Subcutaneous adipose tissue (tissue), 4 donors: Measurements from ENCODE around the gene VSTM2B. TPM values are rescaled to one million over a fixed set of nuclear protein-coding genes. Genes with fewer than 3 reads are reported as not detected.

Experiments used
- total RNA-seq, 4 donors: library from RNA; depleted of rRNA; stranded (reverse); fragments of >200 nt; gene quantifications; one replicate each; pipeline ENCODE4 v1.1.0, GENCODE V29; 2016
- TF ChIP-seq, protein P1 (sequence below): fragments of 450-650 bp; IDR thresholded peaks from one replicate; pipeline ENCODE4 v1.5.1; 2016; ENCODE audit warnings: low read depth, mild to moderate bottlenecking, control low read depth, antibody characterized with exemption, moderate library complexity

VSTM2B gene
- total RNA-seq, 4 donors from 2014 or later, result not detected

DNA sequence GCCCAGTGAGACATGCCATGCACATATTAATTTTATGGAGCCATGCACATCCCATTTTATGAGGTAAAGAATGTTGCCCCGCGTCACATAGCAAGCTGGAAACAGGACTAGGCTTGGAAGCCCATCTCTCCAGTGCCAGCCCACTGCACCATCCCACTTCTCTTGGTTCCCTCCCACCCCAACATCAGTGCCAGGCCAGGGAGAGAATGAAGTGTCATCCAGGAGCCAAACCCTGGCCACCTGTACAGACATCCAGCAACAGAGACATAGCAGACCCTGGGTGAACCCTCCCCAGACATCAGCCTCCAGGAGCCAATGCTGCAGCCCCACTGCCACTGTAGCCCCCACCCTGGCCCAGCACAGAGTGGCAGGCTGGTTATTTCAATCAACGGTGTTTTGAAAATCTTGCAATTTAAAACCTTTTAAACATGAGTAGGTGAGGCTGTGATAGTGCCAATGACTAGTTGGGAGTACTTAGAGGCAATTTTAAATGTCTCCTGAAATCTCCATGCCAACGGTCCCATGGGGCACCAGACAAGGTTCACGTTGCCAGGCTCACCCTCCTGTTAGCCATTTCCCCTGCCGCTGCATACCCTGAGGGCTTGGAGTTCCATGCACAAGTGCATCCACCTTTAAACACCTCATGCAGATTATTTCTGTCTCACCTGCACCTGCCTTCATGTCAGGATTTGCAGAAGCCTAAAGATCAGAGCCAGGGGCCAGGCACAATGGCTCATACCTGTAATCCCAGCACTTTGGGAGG lies 34.7 kb downstream of the VSTM2B start:
- TF ChIP-seq, protein P1, sequence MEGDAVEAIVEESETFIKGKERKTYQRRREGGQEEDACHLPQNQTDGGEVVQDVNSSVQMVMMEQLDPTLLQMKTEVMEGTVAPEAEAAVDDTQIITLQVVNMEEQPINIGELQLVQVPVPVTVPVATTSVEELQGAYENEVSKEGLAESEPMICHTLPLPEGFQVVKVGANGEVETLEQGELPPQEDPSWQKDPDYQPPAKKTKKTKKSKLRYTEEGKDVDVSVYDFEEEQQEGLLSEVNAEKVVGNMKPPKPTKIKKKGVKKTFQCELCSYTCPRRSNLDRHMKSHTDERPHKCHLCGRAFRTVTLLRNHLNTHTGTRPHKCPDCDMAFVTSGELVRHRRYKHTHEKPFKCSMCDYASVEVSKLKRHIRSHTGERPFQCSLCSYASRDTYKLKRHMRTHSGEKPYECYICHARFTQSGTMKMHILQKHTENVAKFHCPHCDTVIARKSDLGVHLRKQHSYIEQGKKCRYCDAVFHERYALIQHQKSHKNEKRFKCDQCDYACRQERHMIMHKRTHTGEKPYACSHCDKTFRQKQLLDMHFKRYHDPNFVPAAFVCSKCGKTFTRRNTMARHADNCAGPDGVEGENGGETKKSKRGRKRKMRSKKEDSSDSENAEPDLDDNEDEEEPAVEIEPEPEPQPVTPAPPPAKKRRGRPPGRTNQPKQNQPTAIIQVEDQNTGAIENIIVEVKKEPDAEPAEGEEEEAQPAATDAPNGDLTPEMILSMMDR, result no peak

DNA sequence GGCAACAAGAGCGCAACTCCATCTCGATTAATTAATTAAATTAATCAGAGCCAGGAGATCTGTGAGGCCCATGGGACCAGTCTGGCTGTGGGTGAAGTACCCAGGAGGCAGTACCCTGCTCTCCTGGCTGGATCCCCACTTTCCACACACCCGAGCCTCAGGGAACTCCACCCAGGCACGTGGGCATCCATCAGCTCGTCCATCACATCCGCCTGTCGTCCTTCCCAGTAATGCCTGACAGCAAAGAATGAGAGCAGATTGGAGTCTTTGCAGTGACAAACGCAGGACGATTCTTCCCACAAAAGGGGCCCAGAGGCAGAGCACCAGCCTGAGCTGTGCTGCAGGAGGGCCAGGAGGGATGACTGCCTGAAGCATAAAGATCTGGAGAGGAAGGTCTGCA lies 35.8 kb downstream of the VSTM2B start:
- TF ChIP-seq, protein P1, result no peak

DNA sequence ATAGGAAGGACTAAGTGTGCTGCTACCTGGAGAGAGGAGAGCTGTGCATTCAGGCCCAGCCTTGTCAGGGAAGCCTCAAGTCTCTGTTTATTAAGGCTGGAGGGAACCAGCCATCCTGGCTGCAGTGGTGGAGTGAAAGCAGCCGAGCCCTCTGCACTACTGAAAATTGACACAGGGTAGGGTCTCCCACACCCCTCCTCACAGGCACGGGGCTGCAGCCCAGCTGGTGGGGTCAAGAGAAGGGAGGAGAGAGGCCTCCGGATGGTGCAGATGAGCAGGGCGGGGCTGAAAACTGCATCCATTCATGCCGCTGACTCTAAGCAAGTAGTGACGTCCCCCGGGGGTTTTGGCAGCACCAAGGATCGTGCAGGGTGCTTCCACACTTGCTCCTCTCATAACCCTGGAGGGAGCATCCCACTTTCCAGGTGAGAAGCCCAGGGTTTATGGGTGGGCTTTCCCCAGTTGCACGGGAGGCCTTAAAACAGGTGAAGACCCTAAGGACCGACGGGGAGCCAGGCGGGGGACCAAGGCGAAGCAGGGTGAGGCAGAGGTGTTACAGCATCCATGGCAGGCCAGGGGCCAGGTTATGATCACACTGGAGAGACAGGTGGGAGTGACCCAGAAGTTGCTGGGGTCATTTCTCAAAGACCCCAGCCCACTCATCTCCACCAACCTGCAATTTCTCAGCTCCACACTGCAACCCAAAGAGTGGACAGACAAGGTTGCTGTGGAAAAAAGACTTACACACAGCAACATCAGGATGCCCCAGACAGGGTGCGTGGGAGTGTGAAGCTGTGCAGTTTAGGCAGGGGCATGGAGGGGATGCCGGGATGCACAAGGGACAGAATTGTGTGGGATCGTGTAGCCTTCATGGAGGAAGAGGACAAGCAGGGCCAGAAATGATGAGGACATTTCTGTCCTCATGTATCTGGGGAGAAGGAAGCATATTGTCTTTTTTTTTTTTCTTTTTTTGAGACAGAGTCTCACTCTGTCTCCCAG lies 36.8 kb downstream of the VSTM2B start:
- TF ChIP-seq, protein P1, result no peak

DNA sequence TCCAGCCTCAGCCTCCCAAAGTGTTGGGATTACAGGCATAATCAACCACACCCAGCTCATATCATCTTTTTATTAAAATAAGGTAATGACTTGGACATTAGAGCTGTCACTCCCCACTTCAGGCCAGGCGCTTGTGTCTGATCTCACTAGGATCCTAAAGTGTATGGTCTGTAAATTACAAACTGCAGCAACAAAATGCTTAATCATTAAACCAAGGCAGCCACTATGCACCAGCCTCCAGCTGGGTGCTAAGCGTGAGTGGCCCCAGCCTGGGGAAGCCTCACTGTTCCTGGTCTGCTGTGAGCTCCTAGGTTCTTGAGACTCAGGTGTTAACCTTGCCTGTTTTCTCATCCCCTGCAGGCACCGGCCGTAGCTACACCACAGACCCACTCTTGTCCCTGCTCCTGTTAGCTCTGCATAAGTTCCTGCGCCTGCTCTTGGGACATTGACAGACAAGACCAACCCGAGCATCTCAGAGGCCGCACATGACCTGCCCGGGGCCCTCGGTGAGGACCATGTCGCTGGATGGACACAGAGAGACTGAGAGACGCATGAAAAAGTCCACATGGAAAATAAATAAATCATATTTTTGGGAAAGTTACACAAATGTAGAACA lies 37.8 kb downstream of the VSTM2B start:
- TF ChIP-seq, protein P1, result no peak

DNA sequence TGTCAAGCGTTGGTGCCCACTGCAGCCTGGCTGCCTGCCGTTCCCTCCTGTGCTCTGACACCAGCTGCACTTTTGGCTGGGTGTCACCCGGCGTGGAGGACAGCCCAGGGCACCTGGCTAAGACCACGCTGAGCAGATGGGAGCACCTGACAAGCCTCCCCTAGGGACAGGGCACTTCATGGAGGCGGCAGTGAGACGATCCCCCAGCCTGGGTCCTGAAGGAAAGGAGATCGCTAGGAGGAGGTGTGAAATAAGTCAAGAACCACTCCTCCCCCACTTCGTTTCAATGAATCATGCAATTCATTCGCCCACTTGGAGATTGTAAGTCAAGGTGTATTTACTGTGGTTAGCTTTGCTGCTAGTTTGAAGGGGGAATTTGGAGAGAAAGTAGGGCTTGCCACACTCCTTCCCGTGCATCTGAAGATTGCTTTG lies 38.8 kb downstream of the VSTM2B start:
- TF ChIP-seq, protein P1, result no peak

DNA sequence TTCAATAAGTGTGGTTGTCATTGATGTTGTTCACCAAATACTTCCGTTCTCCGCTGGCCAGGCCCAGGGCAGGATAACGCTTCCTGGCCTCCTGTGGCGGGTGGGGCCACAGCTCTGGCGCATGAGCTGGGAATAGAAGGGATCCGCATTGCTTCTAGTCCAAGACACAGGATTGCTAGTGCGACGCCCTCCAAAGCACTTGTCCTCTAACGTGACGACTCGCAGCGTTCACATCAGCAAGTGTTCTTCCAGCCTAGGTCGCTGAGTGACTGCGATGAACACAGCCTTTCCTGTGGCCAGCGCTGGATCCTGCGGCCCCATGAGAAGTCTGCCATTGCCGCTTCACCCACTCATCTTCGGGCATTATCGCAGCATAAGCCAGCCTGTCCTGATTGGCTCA lies 39.4 kb downstream of the VSTM2B start:
- TF ChIP-seq, protein P1, result no peak
